ENCODE data around the gene ZNF296.
"Not testable (repeated sequence)": the region's sequence is repeated elsewhere in the genome, so short reads cannot be mapped to it uniquely, and the experiment has no call there.

Gene ZNF296

GRCh38 chr19:45112111-45112827, 36.0 kb upstream of the ZNF296 start:
- TF ChIP-seq GATA1 (IDR thresholded peaks at IDR 0.05; ENCODE audit: low read depth, low read length): no peak
- TF ChIP-seq POLR2A (IDR thresholded peaks at IDR 0.05; ENCODE audit: low read length): no peak
- DNase-seq: no peak

- TF ChIP-seq GATA1 (IDR thresholded peaks at IDR 0.05; ENCODE audit: low read depth, low read length) (no peak), POLR2A (IDR thresholded peaks at IDR 0.05; ENCODE audit: low read length) (no peak)
- DNase-seq: peak; percentile 64 to 72
Measured at GRCh38 chr19:45110851-45111266, 34.6 kb upstream of the ZNF296 start.

- DNase-seq: no peak
- TF ChIP-seq GATA1 (IDR thresholded peaks at IDR 0.05; ENCODE audit: low read depth, low read length) (no peak), POLR2A (IDR thresholded peaks at IDR 0.05; ENCODE audit: low read length) (no peak)
Measured at GRCh38 chr19:45107621-45108150, 31.4 kb upstream of the ZNF296 start.

GRCh38 chr19:45106363-45106762, 30.1 kb upstream of the ZNF296 start:
- not testable (repeated sequence) for DNase-seq

- TF ChIP-seq GATA1 (IDR thresholded peaks at IDR 0.05; ENCODE audit: low read depth, low read length): no peak
- TF ChIP-seq POLR2A (IDR thresholded peaks at IDR 0.05; ENCODE audit: low read length): no peak
- no peak for DNase-seq
Measured at GRCh38 chr19:45104658-45105349, 28.5 kb upstream of the ZNF296 start.

GRCh38 chr19:45103508-45104319, 27.4 kb upstream of the ZNF296 start:
- no peak for DNase-seq
- TF ChIP-seq GATA1 (IDR thresholded peaks at IDR 0.05; ENCODE audit: low read depth, low read length) (no peak), POLR2A (IDR thresholded peaks at IDR 0.05; ENCODE audit: low read length) (no peak)

- DNase-seq: no peak
- no peak for TF ChIP-seq POLR2A (IDR thresholded peaks at IDR 0.05; ENCODE audit: low read length)
- TF ChIP-seq GATA1 (IDR thresholded peaks at IDR 0.05; ENCODE audit: low read depth, low read length): no peak
Measured at GRCh38 chr19:45103156-45103507, 26.9 kb upstream of the ZNF296 start.

DNA sequence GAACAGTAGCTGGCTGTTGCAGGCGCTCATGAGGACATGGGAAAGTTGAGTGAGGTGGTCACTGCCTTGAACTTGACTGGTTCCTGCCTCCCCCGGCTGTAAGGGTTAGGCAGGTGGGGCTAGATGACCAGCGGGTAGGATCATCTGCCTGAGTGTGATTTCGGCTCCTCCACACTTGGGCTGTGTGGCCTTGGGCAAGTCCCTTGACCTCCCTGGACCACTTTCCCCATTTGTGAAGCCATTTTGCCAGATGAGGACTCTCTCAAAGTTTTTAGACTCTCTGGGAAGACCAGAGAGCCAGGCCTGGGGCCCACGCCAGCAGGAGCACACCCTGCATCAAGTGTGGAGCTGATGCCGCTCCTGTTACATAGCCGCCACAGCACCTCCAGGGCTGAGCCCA, 26.2 kb upstream of the ZNF296 start:
- no peak for DNase-seq
- TF ChIP-seq GATA1 (IDR thresholded peaks at IDR 0.05; ENCODE audit: low read depth, low read length) (no peak), POLR2A (IDR thresholded peaks at IDR 0.05; ENCODE audit: low read length) (no peak)

- TF ChIP-seq GATA1 (IDR thresholded peaks at IDR 0.05; ENCODE audit: low read depth, low read length) (no peak), POLR2A (IDR thresholded peaks at IDR 0.05; ENCODE audit: low read length) (no peak)
- no peak for DNase-seq
Measured at GRCh38 chr19:45101806-45102205, 25.5 kb upstream of the ZNF296 start.

DNA sequence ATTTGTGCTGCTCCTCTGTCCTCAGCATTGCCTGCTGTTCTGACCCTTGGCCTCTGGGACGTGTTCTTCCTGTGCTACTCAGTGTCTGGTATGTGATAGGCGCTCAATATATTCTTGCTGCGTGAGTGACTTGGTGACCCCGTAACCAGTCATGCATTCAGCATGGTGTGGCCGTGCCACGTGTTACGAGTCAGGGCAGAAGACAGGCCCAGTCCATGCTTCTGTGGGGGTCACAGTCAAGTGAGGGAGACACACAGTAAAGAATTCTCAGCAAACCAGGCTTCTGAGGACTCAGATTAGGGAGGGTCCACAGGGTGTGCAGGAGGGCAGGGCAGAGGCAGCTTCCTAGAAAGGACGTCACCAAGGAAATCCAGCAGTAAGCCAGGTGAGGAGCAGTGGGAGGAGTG, 24.6 kb upstream of the ZNF296 start:
- no peak for DNase-seq
- TF ChIP-seq POLR2A (IDR thresholded peaks at IDR 0.05; ENCODE audit: low read length): no peak
- TF ChIP-seq GATA1 (IDR thresholded peaks at IDR 0.05; ENCODE audit: low read depth, low read length): no peak

- TF ChIP-seq POLR2A (IDR thresholded peaks at IDR 0.05; ENCODE audit: low read length) (no peak), GATA1 (IDR thresholded peaks at IDR 0.05; ENCODE audit: low read depth, low read length) (no peak)
- no peak for DNase-seq
Measured at GRCh38 chr19:45100201-45100600, 23.9 kb upstream of the ZNF296 start.

DNA sequence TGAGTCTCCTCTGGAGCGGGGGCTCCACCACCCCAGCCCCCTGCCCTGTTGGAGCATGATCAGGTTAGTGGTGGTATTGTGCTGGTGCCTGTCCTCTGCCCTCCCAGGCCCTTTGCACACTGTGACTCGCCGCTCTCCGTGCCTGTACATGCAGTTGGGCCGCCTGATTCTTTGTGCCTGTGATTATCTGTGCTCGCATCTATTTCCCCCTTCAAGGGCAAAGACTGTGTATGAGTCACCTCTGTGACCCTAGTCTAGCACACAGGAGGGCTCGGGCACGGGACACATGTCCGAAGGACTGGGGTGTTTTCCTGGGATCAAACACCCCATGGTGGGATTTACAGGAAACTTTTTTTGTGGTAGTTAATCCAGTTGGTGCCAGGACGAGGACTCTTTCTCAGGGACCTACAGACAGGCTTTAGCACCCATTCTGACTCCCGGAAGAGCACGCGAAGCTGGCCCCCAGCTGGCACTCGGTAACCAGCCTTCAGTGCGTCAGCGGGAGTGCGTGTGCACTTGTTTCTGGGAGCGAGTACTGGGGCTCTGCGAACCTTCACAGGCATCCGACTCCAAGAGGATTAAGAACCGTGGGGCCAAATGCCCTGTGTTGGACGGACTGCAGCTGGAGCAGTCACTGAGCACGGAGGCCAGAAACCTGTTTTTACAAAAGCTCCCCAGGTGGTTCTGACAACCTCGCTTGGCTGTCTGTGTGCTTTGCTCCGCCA, 23.4 kb upstream of the ZNF296 start:
- no peak for TF ChIP-seq POLR2A (IDR thresholded peaks at IDR 0.05; ENCODE audit: low read length)
- TF ChIP-seq GATA1 (IDR thresholded peaks at IDR 0.05; ENCODE audit: low read depth, low read length): no peak
- DNase-seq: peak in 1 of 2 experiments; percentile 19

Measured in erythroblast (primary cell).